Spleen (tissue), 7 donors: ENCODE measurements around the gene DOCK1.

Experiments
- CTCF ChIP-seq, 11 experiments: fragments of 200-600 bp in 7 of 11; fragments of 450-650 bp in 4 of 11; sonication (generic) in 4 of 11; IDR thresholded peaks in 8 of 11; conservative IDR thresholded peaks in 3 of 11; 1 replicate in 7 of 11; 2 replicates in 4 of 11; pipeline versions ENCODE4 v1.4.0 to v1.8.0; 2016 to 2021; ENCODE audit warnings: antibody characterized with exemption in 11 of 11, inconsistent platforms in 4 of 11, mild to moderate bottlenecking in 1 of 11
- POLR2A ChIP-seq, 3 donors: fragments of 450-650 bp; IDR thresholded peaks; one replicate each; pipeline ENCODE4 v1.5.1; 2017; ENCODE audit warnings: antibody characterized with exemption in 3 of 3, mild to moderate bottlenecking in 1 of 3
- POLR2AphosphoS5 ChIP-seq, 3 donors: sonication (generic); formaldehyde crosslinking; IDR thresholded peaks; one replicate each; pipeline ENCODE4 v1.5.1; 2017; ENCODE audit warnings: antibody characterized with exemption in 3 of 3
- donor health status: DM: no; HTN: no; CAD: no; lungs with moderate emphysema.
- donor health status: DM: no; HTN: no; CAD: no.
- donor health status: DM: no; HTN: no; CAD: no.

GRCh38 chr10:127374074-127374680 lies 468.9 kb downstream of the DOCK1 start:
- TF ChIP-seq CTCF (IDR thresholded peaks at IDR 0.05 in 8 of 11, conservative IDR thresholded peaks at IDR 0.05 in 3 of 11): no peak
- no peak for TF ChIP-seq POLR2A (IDR thresholded peaks at IDR 0.05)
- no peak for TF ChIP-seq POLR2AphosphoS5 (IDR thresholded peaks at IDR 0.05)
